MM.1S (cell line): ENCODE data around the gene SLC46A2.

Experiments
- DNase-seq: peaks from one replicate; pipeline ENCODE4 v3.0.0-alpha.2; 2015
- H2AFZ ChIP-seq: fragments of 300-600 bp; sonication (generic); 2 replicates; pipeline ENCODE4 v1.6.0; 2016; ENCODE audit warnings: antibody characterized with exemption, low read length
- H3F3A ChIP-seq: fragments of 300-600 bp; sonication (generic); 2 replicates; pipeline ENCODE4 v1.6.1; 2016; ENCODE audit warnings: mild to moderate bottlenecking, antibody characterized with exemption, low read length, moderate library complexity, mixed read lengths; ENCODE audit not compliant: insufficient read depth
- H3K27ac ChIP-seq: fragments of 300-600 bp; sonication (generic); 2 replicates; pipeline ENCODE4 v1.5.1; 2016; ENCODE audit warnings: mild to moderate bottlenecking, low read length
- H3K27me3 ChIP-seq: fragments of 300-600 bp; sonication (generic); replicated peaks from 2 replicates; pipeline ENCODE4 v1.6.0; 2016; ENCODE audit warnings: low read length; ENCODE audit not compliant: insufficient read depth
- H3K36me3 ChIP-seq: fragments of 300-600 bp; sonication (generic); replicated peaks from 2 replicates; pipeline ENCODE4 v1.6.1; 2016; ENCODE audit warnings: mild to moderate bottlenecking, low read length, mixed read lengths; ENCODE audit not compliant: insufficient read depth
- H3K4me1 ChIP-seq: fragments of 300-600 bp; sonication (generic); 2 replicates; pipeline ENCODE4 v1.6.1; 2016; ENCODE audit warnings: low read length, mixed read lengths
- H3K4me2 ChIP-seq: fragments of 300-600 bp; sonication (generic); 2 replicates; pipeline ENCODE4 v1.6.0; 2016; ENCODE audit warnings: low read depth, low read length
- H3K4me3 ChIP-seq: fragments of 300-600 bp; sonication (generic); 2 replicates; pipeline ENCODE4 v1.5.1; 2016; ENCODE audit warnings: low read length, mixed read lengths
- H3K79me2 ChIP-seq: fragments of 300-600 bp; sonication (generic); 2 replicates; pipeline ENCODE4 v1.6.1; 2016; ENCODE audit warnings: mixed run types, low read length, mixed read lengths
- H3K9ac ChIP-seq: fragments of 300-600 bp; sonication (generic); 2 replicates; pipeline ENCODE4 v1.6.1; 2016; ENCODE audit warnings: low read length, mixed read lengths
- H3K9me2 ChIP-seq: fragments of 300-600 bp; sonication (generic); replicated peaks from 2 replicates; pipeline ENCODE4 v1.6.1; 2016; ENCODE audit warnings: mild to moderate bottlenecking, low read length, mixed read lengths; ENCODE audit not compliant: insufficient read depth
- H3K9me3 ChIP-seq: fragments of 300-600 bp; sonication (generic); replicated peaks from 2 replicates; pipeline ENCODE4 v1.6.1; 2016; ENCODE audit warnings: mild to moderate bottlenecking, low read length, mixed read lengths; ENCODE audit not compliant: insufficient read depth
- H4K20me1 ChIP-seq: fragments of 300-600 bp; sonication (generic); 2 replicates; pipeline ENCODE4 v1.6.1; 2016; ENCODE audit warnings: mild to moderate bottlenecking, low read length, moderate library complexity, mixed read lengths; ENCODE audit not compliant: insufficient read depth
- CTCF ChIP-seq: fragments of 300-600 bp; sonication (generic); IDR thresholded peaks from 2 replicates; pipeline ENCODE4 v1.5.1; 2016; ENCODE audit warnings: antibody characterized with exemption, low read length, mixed read lengths
- EZH2 ChIP-seq: fragments of 300-600 bp; sonication (generic); optimal IDR thresholded peaks from 2 replicates; pipeline ENCODE3; 2017; ENCODE audit warnings: low read depth, mild to moderate bottlenecking, antibody characterized with exemption, low read length, mixed read lengths
- EZH2phosphoT487 ChIP-seq: fragments of 300-600 bp; sonication (generic); IDR thresholded peaks from 2 replicates; pipeline ENCODE4 v1.6.1; 2018; ENCODE audit warnings: antibody characterized with exemption, low read length

SLC46A2 gene

DNA sequence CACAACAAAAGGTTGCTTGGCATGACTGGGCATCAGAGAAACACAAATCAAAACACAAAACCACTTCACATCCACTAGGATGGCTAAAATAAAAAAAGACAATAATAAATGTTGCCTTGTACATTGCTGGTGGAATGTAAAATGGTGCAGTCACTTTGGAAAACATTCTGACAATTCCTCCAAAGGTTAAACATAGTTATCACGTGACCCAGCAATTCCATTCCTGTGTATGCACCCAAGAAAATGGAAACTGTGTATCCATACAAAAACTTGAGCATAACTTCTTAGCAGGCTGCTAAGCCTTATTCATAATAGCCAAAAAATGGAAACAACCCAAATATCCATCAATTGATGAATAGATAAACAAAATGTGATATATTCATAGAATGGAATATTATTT is 10.2 kb upstream of the SLC46A2 start:
- DNase-seq: no peak
- Histone ChIP-seq H2AFZ (no peak overlapping the region), H3K9me2 (no peaks in the 10 kb centered on the region), H3K27me3 (peaks cover 17% of the 10 kb centered on the region), H4K20me1 (no peaks in the 10 kb centered on the region), H3K9me3 (no peaks in the 10 kb centered on the region), H3K4me2 (no peak overlapping the region), H3K27ac (no peak overlapping the region), H3K79me2 (no peaks in the 10 kb centered on the region), H3F3A (peaks cover 4% of the 10 kb centered on the region; the same call in 1 of the 2 replicates), H3K36me3 (no peaks in the 10 kb centered on the region), H3K4me1 (peaks cover 6% of the 10 kb centered on the region), H3K4me3 (no peak overlapping the region), H3K9ac (no peak overlapping the region)
- TF ChIP-seq CTCF: no peak
- no peak for TF ChIP-seq EZH2phosphoT487
- no peak for TF ChIP-seq EZH2

DNA sequence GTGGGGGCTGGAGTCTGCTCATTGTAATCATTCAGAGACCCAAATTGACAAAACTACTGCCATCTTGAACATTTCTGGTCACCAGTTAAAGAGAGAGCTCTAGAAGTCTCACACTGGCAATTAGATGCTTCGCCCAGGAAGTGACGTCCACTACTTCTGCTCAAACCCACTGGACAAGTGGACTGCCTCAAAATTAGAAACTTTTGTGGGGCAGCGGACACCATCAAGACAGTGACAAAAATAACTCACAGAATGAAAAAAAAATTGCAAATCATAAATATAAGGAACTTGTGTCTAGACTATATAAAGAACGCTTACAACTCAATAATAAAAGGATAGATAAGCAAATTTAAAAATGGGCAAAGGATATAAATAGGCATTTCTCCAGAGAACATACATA is 9.8 kb upstream of the SLC46A2 start:
- no peak overlapping the region for H2AFZ ChIP-seq
- H3K4me1 ChIP-seq: peaks cover 8% of the 10 kb centered on the region
- H3F3A ChIP-seq: peaks cover 4% of the 10 kb centered on the region; the same call in 1 of the 2 replicates
- H4K20me1 ChIP-seq: no peaks in the 10 kb centered on the region
- H3K4me2 ChIP-seq: no peak overlapping the region
- no peaks in the 10 kb centered on the region for H3K79me2 ChIP-seq
- H3K27ac ChIP-seq: no peak overlapping the region
- no peak for TF ChIP-seq EZH2
- no peak for TF ChIP-seq EZH2phosphoT487
- TF ChIP-seq CTCF: no peak
- DNase-seq: no peak
- H3K4me3 ChIP-seq: no peak overlapping the region
- no peak overlapping the region for H3K9ac ChIP-seq
- no peaks in the 10 kb centered on the region for H3K9me2 ChIP-seq
- no peaks in the 10 kb centered on the region for H3K36me3 ChIP-seq
- H3K9me3 ChIP-seq: no peaks in the 10 kb centered on the region
- H3K27me3 ChIP-seq: peaks cover 17% of the 10 kb centered on the region

GRCh38 chr9:112898872-112899311 is 8.2 kb upstream of the SLC46A2 start:
- H3K4me2 ChIP-seq: no peak overlapping the region
- DNase-seq: no peak
- peaks cover 17% of the 10 kb centered on the region for H3K27me3 ChIP-seq
- H3F3A ChIP-seq: peaks cover 4% of the 10 kb centered on the region; the same call in 1 of the 2 replicates
- H3K4me3 ChIP-seq: no peak overlapping the region
- H3K79me2 ChIP-seq: no peaks in the 10 kb centered on the region
- no peaks in the 10 kb centered on the region for H3K9me2 ChIP-seq
- H3K4me1 ChIP-seq: peaks cover 8% of the 10 kb centered on the region
- no peak overlapping the region for H3K27ac ChIP-seq
- no peak for TF ChIP-seq EZH2
- no peaks in the 10 kb centered on the region for H4K20me1 ChIP-seq
- H3K9ac ChIP-seq: no peak overlapping the region
- H3K36me3 ChIP-seq: no peaks in the 10 kb centered on the region
- no peaks in the 10 kb centered on the region for H3K9me3 ChIP-seq
- H2AFZ ChIP-seq: no peak overlapping the region

DNA sequence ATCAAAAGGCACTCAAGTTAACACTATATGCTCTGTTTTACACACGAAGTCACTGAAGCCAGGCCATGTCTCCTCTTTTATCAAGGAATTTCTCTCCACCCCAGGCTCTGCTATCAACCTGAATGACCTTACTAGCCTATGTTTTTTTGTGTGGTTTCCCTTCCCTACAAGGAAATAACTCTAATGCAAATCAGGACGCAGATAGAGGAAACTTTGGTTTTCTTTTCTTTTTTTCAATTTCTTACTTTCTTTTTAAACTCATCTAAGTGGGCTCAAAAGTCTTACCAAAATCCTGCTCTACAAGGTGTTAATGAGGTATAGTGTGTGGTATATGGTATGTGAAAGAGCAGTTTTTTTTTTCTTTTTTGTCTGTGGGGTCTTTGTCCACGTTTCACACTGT is 5.5 kb upstream of the SLC46A2 start:
- Histone ChIP-seq H3K4me3 (peak overlapping the region; percentile 18; the same call in 1 of the 2 replicates), H3K4me1 (peaks cover 8% of the 10 kb centered on the region)

More for the DNA sequence above, 5.5 kb upstream of the SLC46A2 start:
- Histone ChIP-seq H4K20me1 (no peaks in the 10 kb centered on the region), H2AFZ (no peak overlapping the region), H3K36me3 (no peaks in the 10 kb centered on the region), H3K9me2 (no peaks in the 10 kb centered on the region), H3K79me2 (no peaks in the 10 kb centered on the region), H3K4me2 (peak overlapping the region; percentile 83), H3F3A (peaks cover 4% of the 10 kb centered on the region; the same call in 1 of the 2 replicates), H3K9me3 (no peaks in the 10 kb centered on the region), H3K9ac (no peak overlapping the region), H3K27ac (no peak overlapping the region), H3K27me3 (peaks cover 16% of the 10 kb centered on the region)
- no peak for TF ChIP-seq EZH2phosphoT487
- TF ChIP-seq EZH2: no peak
- peak; percentile 54 for DNase-seq
